VCaP (cell line): ENCODE data around the gene SH3BP2.

Experiments used
- H3K27ac ChIP-seq: fragments of 450-650 bp; 2 replicates; pipeline ENCODE4 v1.5.1; 2017
- TF ChIP-seq, protein P1 (sequence below): fragments of 450-650 bp; conservative IDR thresholded peaks from 2 replicates; pipeline ENCODE4 v1.5.1; 2017; ENCODE audit warnings: mild to moderate bottlenecking, moderate library complexity

SH3BP2 gene

DNA sequence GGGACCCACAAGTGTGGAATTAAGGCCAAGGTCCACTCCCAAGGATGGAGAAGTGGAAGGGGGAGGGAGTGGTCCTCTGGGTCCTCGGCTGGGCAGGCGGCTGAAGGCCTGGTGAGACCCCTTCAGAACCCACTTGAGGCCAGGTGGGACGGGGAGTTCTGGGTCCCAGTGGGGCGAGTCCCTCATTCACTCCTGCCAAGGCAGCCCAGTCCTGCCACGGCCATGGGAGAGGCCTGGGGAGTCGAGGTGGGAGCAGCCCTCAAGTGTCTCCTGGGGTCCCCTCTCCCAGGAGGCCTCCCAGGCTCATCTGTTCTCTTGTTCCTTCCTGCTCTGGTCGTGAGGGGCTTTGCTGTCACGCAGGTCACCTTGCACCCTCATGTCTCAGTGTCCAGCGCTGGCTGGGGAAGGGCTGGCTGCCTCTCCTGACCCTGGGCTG is 6.1 kb upstream of the SH3BP2 start:
- H3K27ac ChIP-seq = no peak overlapping the region
- TF ChIP-seq, protein P1, sequence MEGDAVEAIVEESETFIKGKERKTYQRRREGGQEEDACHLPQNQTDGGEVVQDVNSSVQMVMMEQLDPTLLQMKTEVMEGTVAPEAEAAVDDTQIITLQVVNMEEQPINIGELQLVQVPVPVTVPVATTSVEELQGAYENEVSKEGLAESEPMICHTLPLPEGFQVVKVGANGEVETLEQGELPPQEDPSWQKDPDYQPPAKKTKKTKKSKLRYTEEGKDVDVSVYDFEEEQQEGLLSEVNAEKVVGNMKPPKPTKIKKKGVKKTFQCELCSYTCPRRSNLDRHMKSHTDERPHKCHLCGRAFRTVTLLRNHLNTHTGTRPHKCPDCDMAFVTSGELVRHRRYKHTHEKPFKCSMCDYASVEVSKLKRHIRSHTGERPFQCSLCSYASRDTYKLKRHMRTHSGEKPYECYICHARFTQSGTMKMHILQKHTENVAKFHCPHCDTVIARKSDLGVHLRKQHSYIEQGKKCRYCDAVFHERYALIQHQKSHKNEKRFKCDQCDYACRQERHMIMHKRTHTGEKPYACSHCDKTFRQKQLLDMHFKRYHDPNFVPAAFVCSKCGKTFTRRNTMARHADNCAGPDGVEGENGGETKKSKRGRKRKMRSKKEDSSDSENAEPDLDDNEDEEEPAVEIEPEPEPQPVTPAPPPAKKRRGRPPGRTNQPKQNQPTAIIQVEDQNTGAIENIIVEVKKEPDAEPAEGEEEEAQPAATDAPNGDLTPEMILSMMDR = no peak

DNA sequence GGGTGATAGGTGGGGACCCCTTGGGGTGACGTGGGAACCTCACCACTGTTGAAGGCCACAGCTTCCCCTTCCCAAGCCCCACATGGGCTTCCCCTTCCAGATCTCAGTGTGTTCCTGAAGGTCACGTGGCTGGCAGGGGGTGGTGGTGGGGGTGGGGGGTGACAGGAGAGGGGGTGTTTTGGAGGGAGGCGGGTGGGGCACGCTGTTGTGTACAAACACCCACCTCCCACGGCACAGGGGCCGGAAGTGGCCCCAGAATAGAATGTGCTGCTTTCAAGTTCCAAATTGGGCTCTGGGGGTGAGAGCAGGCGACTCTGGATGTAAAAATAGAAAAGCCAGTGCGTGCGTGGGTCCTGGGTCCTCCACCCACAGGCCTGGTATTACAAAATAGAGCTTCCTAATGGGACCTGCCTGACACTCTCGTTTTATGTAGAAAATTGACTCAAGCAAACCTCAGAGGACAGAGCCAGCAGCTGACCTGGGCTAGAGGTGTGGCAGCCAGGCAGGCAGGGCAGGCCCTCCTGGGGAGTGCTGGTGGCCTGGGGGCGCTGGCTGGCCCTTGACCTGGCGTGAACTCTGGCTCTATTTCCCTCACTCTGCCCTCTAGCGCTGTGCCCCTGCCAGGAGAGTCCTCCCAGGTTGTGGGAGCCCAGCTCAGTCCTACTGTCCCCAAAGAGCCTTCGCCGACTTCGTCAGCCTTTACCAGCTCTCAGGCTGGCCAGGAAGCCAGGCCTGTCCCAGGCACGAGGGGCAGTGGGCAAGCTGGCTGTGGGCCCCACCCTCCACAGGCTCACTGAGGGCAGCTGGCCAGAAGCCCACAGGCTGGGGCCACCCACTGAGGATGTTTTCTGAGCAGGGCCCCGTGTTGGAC is 5.4 kb upstream of the SH3BP2 start:
- TF ChIP-seq, protein P1 = no peak
- H3K27ac ChIP-seq = no peak overlapping the region

DNA sequence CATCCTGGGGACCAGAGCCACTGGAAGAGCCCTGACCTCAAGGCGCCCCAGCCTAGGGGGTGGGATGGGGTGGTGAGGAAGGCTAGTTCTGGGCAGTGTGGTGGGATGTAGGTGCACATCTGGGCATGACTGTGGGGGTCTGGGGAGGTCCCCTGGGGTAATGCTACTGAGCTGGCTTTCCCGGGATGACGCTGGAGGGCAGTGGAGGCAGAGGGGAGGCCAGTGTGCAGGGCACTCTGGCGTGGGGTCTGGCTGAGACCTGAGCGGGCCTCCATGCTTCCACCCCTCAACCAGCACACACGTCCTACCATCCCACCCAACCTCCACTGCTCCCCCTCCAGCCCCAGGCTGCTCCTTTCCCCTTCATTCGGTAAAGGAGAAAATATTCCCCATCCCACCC is 4.8 kb upstream of the SH3BP2 start:
- H3K27ac ChIP-seq = no peak overlapping the region
- TF ChIP-seq, protein P1 = no peak

DNA sequence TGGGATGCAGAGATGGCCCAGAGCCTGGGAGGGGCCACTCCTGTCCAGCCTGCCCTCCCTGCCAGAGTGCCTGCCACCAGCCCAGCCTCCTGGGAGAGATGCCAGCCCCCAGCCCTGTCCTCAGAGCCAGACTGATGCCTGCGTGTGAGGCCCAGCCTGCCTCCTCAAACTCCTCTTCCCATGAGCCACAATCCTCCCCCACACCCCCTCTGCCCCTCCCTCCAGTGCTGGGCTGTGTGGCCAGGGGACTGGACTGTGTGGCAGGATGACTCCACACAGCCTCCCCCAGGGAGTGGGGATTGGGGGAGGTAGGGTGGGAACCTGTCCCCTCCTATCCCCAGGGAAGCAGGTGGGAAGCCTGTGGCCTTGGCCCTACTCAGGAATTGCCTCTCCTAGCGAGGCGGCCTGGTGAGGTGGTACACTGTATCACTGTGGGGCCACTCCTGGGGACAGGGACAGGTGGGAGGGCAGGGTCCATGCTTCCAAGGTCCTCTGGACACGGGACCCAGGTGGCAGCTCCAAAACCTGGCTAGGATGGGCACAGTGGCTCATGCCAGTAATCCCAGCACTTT is 4.3 kb upstream of the SH3BP2 start:
- no peak overlapping the region; the same call in 1 of the 2 replicates for H3K27ac ChIP-seq
- TF ChIP-seq, protein P1 = no peak

DNA sequence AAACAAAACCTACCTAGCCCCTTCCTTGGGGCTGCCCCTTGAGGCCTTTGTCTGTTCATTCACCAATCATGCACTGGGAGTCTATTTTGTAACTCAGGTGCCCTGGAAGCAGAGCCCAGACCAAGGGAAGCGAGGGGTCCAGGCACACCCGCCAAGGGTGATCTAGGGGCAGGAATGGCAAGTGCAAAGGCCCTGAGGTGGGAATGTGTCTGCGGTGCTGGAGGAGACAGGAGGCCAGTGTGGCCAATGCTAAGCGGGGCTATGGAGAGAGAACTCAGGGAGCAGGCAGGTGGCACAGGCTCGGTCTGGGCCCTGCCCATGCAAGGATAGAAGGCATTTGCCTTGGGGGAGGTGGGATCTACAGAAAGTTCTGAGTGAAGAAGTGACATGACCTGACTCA is 3.5 kb upstream of the SH3BP2 start:
- no peak overlapping the region for H3K27ac ChIP-seq
- TF ChIP-seq, protein P1 = no peak

DNA sequence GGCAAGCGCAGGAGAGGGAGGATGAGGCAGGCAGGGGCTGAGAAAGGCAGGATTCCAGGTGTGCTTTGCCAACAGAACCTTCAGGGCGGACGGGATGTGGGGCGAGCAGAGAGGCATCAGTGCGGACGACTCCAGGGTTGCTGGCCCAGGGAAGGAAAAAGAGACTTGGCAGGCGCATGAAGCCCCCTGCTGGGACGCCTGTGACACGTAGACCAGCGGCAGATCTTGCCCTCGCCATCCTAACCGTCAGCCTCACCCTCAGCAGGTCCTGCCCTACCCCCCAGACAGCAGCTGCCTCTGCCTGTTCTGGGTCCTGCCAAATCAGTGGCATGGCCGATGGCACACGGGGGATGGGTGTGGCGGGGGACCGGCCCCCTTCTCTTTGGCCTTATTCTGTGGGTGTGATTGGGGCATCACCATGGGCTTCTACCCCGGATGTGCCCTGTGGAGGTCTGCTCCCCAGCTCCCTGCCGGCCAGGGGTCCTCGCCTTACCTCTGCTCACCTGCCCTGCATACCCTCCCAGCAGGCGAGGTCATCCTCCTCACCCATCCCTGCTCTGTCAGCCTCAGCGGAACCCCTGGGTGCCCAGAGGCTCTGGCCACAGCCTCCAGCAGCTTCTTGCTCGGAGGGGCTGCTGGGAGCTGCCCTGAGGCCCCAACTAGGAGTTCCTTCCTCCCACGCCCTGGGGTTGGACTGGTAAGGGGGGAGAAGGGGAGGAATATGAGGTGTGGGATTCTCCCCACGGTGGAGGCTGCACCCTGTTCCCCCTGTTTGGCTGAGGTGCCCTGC is 2.9 kb upstream of the SH3BP2 start:
- TF ChIP-seq, protein P1 = no peak
- H3K27ac ChIP-seq = no peak overlapping the region
